DMS153 (cell line): ENCODE measurements around the gene ZMIZ1.

Experiments
- DNase-seq: peaks from one replicate; lab custom pipeline; 2025; lab: John Stamatoyannopoulos, UW

Gene ZMIZ1

DNA sequence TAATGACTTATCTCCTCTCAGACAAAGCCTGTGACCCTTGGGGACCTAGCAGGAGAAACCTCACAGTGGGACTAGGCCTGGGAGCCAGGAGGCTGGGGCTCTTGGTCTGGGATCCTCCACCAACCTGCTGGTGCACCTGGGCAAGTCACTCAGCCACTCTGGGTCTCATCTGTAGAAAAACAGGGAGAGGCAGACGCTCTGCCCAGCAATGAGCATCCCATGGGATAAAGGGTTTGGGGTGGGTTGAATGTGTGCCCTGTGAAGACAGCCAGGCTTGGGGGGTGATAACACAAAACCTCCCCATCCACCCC lies 81.6 kb downstream of the ZMIZ1 start:
- DNase-seq: no peak

DNA sequence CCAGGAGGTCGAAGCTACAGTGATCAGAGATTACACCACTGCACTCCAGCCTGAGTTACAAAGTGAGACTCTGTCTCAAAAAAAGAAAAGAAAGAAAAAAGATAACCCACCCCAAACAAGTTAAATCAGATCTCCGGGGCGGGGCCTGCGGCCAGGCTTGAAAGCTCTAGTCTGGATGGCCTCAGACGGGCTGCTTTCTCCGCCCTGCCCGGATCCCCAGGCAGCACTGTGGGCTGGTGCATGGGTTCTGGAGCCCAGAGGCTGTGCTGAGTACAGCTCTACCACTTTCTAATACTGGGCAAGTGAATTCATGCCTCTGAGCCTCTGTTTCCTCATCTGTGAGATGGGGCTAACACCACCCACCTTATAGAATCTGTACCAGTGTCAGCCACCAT lies 83.7 kb downstream of the ZMIZ1 start:
- DNase-seq: no peak

DNA sequence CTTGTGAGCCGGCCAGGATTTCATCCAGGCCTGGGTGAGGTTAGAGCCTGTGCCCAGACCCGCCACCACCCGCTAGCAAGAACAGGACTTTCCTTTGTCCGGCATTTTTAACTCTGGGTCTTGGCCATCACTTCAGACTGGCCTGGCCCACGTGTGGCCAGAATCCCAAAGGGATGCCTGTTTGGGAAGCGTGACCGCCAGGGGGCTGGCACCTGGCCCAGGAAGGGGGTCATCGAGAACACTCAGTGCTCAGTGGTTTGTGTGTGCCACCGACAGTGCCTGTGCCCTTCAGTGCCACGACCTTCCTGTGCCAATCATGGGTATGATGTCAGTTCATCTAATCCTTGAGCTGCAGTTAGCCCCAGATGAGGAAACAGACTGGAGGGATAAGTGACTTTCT lies 85.0 kb downstream of the ZMIZ1 start:
- no peak for DNase-seq

DNA sequence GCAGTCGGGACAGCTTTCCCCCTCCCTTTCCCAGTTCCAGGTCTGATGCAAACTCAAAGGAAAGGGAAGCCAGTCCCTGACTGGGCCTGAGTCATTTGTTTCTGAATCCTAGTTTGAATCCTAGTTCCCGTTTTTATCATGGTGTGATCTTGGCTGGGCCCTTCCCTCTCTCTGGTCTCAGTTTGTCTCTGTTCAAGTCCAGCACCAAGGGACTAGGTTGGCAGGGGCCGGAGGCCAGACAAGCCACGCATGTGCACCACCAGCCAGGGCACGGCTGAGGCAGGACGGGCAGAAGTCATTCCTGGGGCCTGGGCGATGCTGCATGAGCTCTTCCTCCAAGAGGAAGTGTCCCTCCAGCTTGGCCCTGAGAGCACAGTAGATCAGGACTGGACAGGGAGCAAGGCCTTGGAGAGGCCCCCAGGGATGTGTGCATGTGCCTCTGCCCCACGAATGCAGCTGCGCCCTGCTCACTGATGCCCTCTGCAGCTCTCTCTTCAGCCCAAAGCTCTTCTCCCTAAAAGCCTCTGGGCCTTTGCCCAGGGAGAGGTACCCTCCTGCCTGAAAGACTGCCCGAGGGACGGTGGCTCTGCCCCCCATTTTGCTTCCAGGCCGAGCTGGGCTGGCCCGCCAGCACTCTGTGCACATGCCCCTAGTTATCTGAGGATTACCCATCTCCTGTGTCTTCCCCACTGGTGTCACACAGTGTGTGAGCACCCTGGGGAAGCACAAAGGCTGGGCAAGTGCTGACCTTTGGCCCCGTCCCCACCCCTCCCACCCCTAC lies 86.7 kb downstream of the ZMIZ1 start:
- DNase-seq: no peak

DNA sequence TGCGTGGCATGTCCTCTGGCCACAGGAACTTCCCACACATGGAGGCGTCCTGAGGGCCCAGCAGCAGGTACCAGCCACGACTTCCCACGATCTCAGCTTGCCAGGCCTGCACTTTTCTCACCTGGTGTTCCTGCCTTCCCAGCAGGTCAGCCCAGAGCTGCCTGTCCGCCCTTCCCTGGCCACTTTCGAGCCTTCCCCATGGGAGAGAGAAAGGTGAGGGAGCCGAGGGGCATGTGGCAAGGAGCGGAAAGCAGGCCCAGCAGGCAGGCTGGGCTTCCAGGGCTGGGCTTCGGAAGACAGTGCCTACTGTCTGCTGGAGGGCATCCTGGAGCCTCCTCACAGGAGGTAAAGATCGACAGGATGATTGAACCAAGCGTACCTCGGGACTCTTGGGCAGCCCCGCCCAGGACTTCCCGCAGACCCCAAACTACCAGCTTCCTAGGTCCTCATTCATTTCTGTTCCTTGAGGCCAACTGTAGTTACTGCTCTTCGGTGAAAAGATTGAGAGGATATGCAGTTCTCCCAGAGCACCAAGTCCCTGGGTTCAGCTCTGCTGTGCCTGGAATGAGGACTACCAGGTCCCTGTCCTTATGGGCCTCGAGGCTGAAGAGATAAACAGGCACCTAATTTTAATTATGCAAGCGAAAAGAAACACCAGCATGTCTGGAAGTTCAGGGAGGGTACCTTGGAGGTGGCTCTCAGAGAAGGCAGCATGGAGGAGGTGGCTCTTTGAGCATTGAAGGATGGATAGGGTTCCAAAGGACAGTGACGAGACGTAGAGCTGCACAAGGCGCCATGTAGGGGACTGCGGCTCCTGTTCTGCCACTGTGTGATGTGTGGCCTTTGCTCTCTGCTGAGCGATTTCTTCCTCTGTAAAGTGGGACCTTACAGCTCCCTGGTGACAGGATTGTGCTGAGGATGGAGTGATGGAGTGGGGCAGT lies 87.8 kb downstream of the ZMIZ1 start:
- DNase-seq: no peak

DNA sequence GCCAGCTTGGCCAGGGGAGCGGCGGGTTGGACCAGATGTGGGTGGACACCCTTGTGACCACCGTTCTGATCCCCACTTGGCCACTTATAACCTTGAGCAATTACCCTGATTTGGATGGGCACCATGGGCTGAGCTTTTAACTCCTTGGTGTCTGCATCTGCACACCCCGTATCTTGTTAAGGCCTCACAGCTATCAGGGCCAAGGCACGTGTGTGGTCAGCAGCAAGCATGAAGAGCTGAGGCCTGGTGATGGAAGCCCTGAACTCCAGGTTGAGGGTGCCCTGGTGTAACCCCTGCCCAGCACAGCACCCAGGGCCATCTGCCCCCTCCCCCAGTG lies 89.2 kb downstream of the ZMIZ1 start:
- no peak for DNase-seq

DNA sequence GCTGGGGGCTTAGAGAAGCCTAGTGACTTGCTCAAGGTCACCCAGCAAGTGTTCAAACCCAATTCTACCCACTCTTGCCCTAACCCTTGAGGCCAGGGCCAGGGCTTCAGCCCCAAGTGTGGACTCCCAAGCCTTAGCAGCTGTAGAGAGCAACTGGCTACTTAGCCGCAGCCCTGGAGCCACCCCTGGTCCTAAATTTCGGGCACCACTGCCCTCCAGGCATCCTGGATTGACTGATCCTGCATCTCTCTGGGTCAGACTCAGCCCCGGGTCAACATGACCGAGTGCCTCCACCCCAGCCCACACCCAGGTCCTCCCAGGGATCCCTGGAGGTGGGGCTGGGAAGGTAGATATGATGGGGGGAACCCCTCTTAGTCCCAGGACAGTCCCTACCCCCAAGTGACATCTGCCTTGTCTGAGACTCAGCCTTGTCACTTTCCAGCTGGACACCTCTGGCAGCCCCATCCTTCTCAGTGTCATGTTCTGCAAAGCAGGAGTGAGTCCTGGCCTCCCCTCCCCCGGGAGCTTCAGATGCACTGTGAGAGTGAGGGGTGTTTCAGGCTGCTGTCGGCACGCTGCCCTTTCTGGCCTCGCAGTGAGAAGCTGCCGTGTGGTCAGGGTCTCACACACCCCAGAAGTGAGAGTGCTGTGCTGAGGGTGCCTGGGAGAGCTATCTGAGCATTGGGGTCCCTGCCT lies 89.8 kb downstream of the ZMIZ1 start:
- no peak for DNase-seq

DNA sequence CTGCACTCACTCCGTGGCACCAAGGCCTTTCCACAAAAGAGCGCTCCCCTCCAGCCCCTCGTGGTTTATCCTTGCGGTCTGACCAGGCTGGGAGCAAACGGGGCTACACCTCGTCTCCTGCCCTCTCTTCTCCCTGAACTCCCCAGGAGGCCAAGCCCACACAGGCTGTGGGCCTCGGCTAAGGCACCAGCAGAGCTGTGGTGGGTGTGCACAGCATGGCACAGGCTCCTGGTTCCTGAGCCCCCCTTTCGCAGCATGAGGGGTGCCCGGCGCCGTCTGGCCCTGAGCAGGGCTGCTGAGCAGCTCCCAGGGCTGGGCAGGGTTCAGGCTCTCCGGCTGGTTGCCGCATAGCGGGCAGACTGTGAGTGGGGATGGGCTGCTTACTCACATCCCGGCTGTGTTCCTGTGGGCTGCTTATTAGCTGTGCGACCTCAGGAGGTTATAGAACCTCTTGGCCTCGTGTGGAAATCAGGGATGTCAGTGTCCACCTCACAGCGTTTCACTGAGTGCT lies 90.4 kb downstream of the ZMIZ1 start:
- no peak for DNase-seq

DNA sequence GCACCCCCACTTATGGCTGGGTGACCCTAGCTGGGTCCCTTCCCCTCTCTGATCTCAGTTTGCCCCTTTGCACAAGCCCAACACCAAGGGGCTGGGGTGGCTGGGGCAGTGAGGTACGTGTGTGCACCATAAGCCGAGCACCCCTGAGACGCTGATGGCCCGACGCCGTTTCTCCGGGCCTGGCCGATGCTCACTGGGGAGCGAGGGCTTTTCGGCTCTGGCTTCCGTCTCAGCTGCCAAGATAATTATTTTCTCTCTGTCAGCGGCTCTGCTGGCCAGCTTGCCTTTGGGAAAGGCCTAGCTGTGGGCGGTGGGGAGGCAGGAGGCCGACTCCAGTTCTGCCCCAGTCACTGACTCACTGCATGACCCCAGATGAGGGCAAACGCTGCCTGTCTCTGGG lies 91.0 kb downstream of the ZMIZ1 start:
- no peak for DNase-seq

DNA sequence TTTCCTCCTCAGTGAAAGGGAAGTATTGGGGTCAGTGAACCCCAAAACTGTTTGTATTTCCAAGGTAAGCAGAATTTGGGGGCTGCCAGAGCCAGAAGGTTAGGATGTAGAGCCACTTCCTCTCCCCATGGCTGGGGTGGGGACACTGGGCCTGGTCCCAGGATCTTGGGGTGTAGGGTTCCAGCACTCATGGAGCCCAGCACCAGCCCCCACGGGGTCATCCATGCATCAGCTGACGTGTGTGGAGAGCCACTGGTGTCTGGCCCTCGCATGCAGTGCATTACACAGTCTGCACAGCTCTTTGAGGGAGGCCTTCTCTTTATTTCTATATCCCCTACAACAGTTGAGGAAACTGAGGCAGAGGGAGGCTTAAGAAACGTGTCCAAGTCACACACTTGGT lies 91.4 kb downstream of the ZMIZ1 start:
- DNase-seq: no peak

DNA sequence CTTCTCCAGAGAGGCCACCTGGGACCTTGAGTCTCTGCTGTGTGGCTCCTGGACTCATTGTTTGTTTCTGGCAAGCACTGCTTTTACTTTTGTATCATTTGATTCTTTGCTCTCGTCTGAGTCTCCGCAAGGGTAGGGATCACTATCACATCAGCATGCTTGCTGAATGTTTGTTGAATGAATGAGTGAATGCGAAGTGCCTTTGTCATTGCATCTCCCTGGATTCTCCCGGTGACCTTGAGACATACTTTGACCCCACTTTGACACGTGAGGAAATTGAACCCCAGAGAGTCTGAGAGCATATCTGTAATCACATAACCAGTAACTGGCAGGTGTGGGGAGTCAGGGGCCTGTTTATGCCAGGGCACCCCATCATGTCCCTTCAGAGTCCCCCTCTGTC lies 92.8 kb downstream of the ZMIZ1 start:
- DNase-seq: no peak

DNA sequence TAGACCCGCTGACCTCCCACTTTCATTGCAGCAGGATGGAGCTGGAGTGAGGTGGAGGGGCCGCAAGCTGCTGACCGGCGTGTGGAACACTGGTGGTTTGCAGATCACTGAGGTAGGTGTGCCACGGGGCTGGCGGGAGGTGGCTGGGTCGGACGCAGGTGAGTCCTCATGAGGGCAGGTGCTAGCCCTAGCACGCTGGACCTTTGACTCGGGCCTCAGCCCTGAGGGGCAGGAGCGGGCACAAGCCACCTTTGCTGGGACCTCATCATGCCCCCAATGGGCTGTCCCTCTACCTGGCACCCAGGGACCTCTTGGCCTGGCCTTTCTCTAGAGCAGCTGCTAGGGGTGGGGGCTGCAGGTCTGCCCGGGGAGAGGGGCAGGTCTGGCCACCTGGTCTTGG lies 93.3 kb downstream of the ZMIZ1 start:
- no peak for DNase-seq

DNA sequence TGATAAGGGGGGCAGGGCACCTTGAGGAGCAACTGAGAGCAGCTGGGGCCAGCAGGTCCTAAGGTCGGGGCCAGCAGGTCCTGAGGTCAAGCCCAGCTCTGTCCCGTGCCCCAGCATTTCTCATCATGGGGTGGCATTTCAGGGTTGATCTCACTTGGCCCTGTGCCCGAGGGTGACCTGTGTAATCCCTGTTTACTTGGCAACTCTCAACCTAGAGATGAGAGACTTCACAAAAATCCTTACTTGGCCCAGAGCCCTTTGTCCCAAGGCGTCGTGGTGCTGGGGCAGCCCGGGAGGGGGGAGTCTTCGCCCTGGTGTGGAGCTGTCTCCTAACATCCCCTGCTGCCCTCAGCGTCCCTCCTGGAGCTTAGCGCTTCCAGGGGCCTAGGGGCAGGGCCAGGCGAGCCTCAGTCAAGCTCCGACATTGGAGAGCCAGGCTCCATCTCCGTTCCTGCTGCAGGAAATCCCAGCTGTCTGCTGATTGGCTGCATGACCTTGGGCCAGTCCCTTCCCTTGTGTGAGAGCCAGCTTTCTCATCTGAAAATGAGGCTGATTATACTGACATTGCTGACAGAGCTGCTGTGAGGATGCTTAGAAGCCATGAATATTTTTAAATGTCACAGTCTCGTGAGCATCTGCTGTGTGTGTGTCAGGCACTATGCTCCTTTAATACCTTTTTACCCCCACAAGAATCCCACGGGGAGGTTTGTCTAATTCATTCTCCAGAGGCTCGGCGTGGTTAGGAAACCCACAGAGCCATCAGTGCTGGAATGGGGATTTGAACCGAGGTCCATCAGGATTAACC lies 94.3 kb downstream of the ZMIZ1 start:
- no peak for DNase-seq

DNA sequence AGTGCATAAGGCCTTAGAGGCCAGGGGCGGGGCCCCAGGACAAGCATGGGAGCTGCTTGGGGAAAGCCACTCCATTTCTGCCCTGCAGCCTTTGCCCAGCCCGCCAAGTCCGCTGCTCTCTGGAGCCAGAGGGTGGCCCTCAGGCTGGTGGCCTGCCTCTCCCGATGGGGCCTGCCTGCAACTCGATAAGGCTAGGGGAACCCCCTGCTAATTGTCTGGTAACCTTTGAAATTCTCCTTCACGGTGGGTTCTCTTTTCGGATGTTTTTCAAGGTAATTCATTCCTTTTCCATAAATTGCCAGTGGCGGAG lies 94.9 kb downstream of the ZMIZ1 start:
- DNase-seq: no peak

DNA sequence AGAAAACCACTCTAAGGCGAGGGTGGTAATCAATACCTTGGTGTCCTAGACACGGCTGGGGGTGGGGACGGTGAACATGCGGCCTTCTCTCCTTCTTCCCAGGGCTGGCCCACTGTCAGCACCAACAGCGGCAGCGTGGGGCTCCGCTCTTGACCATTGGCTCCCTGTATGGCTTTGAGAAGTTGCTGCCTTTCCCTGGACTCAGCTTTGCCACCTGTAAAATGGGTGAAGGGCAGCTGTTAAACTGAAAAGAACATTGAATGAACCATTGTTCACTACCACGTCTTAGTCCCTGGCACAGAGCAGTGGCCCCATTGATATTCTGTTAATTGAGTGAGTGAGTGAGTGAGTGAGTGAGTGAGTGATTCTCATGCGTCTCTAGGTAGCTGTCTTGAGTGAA lies 95.3 kb downstream of the ZMIZ1 start:
- DNase-seq: no peak

DNA sequence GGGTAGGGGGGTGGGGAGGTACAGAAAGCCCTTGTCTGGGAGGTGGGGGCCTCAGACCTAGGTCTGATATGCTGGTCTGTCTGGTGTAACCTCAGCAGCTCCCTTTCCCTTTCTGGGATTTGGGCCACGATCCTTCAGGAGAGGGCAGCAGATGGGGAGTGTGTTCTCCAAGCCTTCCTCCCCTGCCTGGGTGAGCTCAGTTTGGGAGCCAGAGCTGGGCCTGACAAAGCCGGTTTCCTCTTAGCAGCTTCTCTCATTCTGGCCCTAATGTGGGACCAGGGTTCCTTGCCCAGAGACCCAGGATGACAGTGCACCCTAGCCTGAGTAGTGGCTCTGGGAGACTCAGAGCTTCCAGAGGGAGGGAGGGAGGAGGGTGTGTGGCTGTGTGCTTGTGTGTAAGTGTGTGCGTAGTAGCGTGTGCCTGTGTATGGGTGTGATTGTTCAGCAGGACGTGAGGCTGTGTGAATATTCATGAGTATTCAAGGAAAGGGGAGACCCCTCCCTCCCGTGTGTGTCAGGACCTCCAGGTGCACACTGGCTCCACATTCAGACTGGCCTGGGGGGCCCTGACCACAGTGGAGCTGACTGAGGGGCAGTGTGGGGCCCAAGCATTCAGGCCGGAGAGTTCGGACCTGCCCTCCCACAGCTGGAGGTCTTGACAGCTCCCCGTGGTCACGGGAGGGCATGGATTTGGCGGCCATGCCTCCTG lies 96.5 kb downstream of the ZMIZ1 start:
- DNase-seq: no peak

DNA sequence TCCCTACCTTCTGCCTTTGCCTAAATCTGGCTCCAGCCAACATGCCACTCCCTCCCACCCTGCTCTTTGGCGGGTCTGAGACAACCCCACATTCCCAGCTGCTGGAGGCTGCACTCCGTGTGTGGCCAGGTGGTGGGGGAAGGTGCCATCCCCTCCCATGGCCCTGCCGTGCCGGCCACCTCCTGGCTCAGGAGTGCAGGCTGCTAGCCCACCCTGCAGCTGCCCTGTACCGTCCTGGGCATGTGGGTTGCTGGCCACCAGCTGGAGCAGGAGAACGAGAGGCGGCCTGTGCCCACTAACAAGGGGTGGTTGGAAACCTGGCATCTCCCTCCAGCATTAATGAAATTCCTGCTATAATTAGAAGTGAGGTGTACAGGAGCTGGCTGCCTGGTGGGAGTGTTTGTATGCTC lies 97.6 kb downstream of the ZMIZ1 start:
- no peak for DNase-seq

DNA sequence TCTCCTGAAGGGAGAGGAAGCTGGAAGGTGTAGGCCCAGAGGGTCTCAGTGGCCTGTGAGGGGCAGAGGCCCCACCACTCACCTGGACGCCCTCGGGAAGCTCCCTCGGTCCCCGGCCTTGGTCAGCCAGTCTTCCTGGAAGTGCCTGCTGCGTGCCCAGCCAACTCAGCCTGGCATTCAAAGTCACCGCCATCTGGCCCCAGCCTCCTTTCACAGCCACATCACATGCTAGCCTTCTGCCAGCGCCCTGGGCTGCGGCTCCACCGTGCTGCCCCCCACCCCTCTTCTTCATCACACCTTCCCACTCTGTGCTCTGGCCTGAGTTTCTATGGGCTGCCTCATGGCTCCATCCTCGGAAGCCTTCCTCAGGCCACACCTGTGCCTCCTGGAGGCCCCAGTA lies 98.0 kb downstream of the ZMIZ1 start:
- no peak for DNase-seq

DNA sequence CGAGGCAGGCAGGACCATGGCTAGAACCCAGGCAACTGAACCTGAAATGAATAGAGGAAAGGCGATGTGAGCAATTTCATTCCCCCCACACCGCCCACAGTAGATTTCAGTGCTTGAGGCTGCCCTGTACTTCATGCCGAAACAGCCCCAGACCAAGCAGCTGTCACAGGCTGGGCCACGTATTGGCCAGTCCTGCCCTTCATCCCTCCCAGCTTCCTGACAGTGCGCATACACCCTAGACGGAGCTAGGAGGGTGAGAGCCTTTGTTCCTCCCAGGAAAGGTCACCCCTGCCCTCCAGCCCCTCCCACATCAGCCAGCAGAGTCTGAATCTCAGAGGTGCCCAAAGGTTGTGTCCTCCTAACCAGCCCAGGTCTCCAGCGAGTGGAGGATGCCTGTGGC lies 98.8 kb downstream of the ZMIZ1 start:
- no peak for DNase-seq

DNA sequence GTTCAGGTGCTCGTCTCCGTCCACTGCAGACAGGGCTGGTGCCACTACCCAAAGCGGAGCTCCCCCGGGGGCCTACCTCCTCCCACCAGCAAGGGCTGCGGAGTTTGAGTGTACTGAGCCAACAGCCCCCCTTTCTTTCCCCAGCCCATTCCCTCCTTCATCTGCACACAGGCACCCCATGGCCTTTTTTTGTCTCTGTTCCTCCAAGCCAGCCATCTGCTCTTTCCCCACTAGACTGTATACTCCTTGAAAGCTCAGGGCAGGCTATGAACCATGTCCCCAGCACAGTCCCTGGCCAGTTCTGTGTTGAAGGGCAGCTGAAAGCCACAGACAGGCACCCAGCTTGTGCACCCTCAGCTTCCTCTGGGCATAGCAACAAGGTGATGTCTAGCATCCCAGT lies 99.4 kb downstream of the ZMIZ1 start:
- no peak for DNase-seq

DNA sequence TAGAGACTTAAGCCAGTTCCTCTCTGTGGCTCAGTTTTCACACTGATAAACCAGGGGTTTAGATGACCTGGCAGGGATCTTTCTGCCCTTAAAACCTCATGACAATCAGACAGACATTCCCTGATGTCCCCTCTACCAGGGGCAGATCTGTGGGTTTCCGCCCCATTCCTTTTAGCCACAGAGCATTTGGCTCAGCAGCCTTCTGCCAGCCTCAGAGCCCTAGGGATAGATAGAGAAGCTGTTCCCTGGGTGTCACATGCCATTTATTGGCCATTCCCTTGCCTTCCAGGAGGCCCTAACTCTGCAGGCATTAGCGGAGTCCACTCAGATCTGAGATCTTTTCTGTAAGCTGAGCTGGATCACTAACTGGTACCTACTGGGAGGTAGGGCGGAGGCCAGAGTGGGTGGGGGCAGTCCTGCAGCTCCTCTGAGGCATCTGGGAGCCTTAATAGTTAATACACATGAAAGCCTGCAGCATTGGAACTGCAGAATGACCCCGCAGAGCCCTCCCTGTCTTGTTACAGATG lies 101.5 kb downstream of the ZMIZ1 start:
- DNase-seq: no peak
